NCI-H774 (cell line): Measurements from ENCODE around the gene PBLD.
"Not testable (repeated sequence)": the region's sequence is repeated elsewhere in the genome, so short reads cannot be mapped to it uniquely, and the experiment has no call there.

ENCODE experiments used
- DNase-seq: peaks from one replicate; lab custom pipeline; 2025; lab: John Stamatoyannopoulos, UW

Gene PBLD

DNA sequence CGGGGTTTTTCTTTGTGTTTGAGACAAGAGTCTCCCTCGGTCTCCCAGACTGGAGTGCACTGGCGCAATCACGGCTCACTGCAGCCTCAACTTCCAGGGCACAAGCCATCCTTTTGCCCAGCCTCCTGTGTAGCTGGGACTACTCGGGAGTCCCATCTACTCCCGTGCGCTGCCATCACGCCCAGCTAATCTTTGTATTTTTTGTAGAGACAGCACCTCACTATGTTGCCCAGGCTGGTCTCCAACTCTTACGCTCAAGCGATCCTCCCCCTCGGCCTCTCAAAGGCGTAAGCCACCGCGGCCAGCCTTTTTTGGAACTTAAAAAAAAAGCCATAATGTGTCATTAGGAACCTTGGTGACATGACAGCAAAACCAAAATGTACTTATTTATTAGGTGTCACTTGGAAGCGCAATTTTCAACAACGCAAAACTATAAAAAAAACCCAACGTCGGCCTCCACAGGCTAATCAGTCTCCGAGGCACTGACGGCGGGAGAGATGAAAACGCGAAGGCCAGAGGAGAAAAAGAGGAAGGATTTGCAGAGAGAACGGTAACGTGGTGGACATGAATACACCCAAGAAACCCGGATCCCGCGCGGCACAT is 1.8 kb downstream of the PBLD start:
- peak; percentile 22 for DNase-seq

DNA sequence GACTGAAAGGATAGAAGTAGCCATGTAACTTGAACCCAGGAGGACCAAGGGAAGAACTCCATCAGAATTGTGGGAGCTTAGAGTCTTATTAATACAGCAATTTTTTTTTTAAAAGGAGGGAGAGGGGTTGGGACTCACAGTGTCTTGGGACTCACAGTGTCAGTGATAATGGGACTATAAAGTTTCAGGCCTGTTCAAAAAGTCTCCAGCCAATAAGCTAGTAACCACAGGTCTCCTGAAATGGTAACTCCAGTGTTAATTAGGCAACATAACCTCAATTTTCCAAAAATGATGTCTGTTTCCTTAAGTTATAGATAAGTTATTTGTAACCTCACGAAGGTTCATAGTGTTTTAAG is 3.2 kb downstream of the PBLD start:
- DNase-seq: no peak

DNA sequence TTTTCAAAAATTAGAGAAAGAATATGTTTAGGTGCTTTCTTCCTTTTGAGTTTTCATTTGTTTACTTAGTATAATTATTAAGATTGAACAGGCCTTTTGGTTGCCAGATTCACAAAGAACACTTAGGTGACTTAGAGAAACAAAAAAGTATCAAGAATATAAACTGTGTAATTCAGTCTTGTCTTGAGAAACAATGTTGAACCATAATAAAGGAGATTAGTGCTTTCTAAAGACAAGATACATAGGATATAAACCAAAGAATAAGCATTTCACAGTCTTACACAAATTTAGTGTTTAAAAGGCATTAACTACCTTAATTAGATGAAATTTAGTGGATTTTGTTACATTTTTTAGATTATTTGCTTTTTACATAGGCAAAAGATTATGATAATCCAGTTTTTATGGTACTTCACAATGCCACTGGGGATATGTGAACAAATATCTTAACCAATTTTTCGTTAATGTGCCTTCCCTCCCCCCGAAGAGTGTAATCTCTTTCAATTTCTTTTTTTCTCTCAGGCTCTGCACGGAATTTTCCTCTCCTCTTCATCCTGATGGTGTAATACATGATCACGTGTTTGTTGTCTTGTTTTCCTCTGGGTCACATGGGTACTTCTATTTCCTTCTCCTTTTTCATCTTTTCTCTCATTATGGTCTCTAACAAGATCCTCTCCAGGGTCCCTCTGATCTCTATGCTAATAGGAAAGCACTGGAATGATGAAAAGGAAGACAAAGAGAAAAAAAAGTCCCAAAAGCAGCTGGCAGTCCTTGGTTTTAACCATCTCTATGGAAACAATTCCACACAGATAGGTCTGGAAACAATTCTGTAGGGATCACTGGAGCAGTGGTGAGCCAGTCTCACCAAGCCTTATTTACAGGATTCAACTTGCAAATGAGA is 4.6 kb downstream of the PBLD start:
- peak; percentile 41 for DNase-seq

DNA sequence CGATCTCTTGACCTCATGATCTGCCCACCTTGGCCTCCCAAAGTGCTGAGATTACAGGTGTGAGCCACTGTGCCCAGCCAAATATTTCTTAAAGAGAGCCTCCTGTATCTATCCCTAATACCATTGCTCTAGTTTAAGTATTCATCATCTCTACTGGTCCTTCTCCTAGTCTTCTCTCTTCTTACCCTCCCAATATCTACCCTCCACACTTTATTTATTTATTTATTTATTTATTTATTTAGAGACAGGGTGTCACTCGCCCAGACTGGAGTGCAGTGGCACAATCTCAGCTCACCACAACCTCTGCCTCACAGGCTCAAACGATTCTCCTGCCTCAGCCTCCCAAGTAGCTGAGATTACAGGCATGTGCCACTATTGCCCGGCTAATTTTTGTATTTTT is 8.3 kb downstream of the PBLD start:
- DNase-seq: not testable (repeated sequence)

DNA sequence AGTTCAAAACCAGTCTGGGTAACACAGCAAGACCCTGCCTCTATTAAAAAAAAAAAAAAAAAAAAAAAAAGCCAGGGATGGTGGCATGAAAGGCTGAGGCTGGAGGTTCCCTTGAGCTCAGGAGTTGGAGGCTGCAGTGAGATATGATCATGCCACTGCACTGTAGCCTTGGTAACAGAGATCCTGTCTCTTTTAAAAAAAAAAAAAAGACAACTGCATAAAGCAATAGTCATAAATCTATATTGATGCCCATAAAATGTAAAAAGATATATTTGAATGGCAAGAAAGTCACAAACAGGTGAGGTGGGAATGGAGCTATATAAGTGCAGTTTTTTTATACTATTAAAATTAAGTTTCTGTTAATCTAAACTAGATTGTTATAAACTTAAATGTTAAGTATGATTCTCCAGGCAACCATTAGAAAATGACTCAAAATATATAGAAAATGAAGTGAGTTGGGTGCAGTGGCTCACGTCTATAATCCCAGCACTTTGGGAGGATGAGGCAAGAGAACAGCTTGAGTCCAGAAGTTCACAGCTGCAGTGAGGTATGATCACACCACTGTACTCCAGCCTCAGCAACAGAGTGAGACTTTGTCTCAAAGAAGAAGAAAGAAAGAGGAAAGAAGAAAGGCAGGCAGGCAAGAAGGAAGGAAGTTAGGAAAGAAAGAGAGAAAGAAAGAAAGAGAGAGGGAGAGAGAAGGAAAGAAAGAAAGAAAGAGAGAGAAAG is 14.2 kb downstream of the PBLD start:
- no peak for DNase-seq

DNA sequence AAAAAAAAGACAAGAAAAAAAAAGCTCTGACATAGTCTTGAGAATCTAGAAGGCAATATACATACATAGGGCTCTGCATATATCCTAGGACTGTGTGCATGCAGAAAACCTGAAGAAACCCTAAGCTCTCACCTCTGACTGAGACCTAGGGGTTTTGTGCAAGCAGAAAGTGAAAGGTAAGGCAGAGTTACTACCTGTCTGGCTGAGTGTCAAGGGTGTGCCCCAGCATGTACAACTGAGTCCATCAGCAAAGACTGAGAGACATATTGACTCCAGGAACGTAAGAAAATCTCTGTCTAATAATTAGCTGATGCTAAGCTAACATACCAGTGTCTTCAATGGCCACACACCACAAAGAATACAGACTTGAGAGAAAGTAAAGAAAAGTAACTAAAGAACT is 17.1 kb downstream of the PBLD start:
- no peak for DNase-seq

DNA sequence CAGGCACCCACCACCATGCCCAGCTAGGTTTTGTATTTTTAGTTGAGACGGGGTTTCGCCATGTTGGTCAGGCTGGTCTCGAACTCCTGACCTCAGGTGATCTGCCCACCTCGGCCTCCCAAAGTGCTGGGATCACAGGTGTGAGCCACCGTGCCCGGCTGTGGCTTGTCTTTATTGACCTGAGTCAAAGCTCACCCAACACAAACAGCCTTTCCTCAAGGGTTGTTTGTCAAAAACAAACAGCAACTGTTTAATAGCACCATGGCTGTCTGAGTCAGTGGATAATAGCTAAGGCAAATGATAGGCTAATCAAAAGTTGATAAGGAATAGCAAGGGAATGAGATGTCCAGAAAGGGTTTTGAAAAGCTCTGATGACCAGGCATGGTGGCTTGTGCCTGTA is 17.8 kb downstream of the PBLD start:
- not testable (repeated sequence) for DNase-seq

DNA sequence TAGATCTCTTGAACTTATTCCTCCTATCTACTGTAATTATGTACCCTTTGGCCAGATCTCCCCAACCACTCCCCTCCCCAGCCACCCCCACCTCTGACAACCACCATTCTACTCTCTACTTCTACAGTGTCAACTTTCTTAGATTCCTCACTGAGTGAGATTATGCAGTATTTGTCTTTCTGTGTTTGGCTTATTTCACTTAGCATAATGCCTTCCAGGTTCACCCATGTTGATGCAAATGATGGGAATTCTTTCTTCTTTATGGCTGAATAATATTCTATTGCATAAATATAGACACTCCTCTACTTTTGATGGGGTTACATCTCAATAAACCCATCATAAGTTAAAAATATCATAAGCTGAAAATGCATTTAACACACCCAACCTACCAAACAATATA is 22.2 kb downstream of the PBLD start:
- DNase-seq: no peak

DNA sequence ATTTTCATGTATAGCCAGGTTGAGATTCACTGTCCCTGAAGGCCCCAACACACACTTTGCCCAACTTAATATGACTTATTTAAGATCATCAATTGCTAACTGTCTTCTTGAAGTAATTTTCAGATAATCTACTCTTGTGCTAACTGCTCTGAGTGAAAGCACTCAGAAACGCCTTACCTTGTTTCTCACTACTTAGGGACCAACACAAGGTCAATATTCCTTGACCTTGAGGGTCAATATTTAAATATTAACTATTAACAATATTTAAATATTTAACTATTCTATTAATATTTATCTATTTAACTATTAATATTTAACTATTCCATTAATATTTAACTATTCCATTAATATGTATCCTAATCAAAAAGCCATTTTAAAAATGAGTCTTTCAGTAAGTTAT is 26.9 kb downstream of the PBLD start:
- DNase-seq: no peak

DNA sequence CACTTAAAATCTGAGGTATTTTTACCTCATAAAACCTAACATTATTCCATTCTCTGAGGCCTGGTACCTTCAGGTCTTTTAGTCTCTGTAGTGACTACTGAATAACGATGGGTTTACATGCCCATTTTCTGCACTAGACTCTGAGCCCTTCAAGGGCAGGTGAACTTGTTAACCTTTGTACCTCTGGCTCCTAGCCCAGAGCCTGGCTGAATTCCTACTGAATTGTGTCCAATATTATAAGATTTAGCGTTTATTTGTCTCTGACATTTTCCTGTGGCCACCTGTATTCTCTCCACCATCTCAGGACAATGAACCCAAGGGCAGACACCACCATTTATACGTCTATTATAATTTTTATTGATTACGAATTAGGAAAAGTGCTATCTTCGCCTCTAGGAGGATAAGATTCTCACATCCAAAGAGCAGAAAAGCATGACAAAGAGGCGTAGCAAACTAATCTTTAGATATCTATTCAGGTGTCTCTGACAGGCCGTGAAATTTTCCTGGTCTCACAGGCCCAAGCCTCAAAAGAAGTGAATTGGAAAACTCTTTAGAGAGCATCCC is 28.8 kb downstream of the PBLD start:
- no peak for DNase-seq

DNA sequence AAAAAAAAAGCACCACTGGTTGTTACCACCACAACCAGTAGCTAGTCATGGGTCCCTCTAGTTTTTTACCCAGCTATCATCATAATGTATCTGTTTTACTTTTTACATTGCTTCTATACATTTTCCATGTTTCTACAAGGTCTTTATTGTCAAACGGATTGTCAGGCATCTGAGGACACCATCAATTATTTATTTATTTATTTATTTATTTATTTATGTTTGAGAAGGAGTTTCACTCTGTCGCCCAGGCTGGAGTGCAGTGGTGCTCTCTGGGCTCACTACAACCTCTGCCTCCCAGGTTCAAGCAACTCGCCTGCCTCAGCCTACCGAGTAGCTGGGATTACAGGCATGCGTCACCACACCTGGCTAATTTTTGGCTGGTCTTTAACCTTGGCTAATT is 29.9 kb downstream of the PBLD start:
- no peak for DNase-seq

DNA sequence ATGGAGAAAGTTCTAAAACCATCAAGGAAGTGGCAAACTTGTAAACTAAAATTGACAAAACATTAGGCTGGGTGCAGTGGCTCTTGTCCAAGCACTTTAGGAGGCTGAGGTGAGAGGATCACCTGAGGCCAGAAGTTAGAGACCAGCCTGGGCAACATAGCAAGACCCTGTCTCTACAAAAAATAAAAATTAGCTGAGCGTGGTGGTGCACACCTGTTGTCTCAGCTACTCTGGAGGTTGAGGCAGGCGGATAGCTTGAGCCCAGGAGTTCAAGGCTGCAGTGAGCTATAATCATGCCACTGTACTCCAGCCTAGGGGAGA is 30.3 kb downstream of the PBLD start:
- no peak for DNase-seq

DNA sequence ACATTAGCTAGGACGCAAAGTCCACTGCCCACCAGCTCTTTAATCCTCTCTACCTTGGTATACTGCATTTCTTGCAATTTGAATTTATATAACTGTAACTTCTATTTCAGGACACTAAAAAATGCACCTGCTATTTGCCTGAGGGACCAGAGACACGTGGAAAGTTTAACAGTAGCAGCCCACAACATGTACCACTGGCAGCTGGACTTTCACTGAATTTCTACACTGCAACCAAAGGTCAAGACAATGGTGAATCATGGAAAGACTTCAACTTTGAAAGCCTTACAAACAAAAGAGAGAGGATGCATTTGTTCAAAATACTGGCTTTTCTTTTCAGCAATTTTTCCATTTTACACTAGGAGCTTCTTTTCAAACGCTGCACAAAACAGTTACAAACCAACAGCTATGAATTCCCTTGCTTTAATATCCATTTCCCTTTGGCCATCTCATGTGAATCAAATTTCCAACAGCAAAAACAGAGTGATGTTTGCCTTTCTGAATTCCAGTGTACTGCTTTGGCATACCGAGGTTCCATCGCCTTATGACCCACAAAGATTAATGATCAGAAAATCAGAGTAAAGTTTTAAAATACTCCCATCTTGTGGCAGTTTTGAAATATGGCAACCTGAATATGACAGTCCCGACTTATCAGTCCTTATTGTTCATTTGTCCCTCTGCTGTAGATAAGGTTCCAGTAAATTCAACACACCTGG is 30.8 kb downstream of the PBLD start:
- peak; percentile 31 for DNase-seq

DNA sequence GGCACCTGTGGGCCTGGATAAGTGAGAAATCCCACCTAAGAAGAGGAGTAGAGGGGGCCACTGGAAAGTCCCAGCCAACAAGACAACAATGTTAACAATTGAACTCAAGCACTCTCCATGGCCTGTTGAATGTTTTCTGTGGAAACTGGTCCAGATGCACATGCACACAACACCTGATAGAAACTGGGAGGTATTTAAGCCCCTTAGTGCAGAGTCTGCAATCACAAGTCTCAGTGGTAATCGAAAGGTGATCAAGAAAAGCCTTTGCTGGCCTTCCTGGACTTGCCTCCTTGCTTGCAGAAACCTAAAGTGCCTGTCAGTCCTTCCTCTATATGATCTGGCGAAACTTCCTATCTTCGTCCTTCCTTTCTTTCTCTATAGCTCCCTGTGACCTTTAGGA is 31.4 kb downstream of the PBLD start:
- DNase-seq: no peak

DNA sequence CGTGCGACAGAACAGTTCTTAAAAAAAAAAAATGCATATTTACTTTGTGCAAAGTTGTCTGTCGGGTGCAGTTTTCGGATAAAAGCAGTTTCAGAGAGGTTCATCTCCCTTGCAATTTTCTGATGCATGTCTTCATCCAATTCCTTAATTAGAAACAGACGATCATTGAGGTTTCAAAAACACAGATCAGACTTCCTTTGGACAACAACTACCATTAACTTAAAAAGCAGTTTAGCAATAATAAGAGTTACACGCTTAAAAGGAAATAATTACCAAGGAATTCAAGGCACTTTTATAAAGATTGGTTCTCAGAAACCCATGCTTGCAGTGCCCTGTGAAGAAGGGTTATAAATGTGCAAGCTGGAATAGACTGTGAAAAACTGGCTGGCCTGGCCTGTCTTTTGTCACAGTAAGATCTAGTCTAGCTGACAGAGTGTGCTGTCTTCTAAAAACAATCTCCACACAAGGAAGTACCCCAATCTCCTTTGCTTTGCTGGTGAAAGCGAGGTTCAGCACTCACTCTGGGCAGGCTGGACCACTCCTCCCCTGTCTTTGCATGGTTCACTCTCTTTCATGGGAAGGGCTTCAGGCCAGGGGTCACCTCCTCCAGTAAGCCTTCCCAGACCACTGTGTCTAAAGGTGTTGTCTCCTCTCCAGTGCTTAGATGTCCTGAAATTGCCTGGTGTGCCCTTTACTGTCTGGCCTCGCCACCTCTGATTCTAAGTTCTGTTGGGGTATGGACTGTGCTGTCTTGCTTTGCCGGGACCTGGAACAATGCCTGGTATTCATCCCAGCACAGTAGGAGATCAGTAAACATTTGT is 35.7 kb downstream of the PBLD start:
- DNase-seq: no peak

DNA sequence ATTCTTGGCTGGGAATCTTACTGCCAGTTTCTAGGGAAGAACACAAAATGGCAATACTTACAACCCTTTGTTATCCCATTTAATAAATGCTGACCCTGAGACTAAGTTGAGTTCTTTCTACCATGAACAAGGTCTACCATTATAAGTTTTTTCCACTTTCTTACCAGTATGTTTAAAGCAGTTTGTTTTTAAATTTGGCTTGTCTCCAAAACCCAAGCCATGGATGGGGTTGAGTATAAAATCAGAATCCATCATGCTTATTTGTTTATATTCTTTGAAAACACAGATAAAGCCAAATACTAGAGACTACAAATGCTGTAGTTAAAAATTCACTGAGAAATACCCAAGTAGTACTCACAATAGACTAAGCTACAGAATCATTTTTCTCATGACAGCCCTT is 42.0 kb downstream of the PBLD start:
- DNase-seq: no peak

DNA sequence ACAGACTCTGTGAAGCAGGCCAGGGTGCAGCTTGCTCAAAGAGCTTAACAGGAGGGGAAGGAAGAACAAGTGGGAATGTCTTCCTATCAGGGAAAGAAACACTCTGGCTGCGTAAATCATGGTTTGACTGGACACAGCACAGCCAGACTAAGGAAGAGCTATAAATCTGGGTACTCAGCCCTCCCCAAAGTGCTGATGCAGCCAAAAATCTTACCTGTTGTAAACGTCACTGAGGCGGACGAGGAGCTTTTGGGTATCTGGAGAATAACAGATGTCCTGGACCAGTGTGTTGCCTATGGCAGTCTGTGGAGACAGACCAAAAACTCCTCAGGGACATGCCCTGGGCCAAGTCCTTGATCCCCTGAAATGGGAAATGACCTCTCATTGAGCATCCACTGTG is 44.0 kb downstream of the PBLD start:
- no peak for DNase-seq

DNA sequence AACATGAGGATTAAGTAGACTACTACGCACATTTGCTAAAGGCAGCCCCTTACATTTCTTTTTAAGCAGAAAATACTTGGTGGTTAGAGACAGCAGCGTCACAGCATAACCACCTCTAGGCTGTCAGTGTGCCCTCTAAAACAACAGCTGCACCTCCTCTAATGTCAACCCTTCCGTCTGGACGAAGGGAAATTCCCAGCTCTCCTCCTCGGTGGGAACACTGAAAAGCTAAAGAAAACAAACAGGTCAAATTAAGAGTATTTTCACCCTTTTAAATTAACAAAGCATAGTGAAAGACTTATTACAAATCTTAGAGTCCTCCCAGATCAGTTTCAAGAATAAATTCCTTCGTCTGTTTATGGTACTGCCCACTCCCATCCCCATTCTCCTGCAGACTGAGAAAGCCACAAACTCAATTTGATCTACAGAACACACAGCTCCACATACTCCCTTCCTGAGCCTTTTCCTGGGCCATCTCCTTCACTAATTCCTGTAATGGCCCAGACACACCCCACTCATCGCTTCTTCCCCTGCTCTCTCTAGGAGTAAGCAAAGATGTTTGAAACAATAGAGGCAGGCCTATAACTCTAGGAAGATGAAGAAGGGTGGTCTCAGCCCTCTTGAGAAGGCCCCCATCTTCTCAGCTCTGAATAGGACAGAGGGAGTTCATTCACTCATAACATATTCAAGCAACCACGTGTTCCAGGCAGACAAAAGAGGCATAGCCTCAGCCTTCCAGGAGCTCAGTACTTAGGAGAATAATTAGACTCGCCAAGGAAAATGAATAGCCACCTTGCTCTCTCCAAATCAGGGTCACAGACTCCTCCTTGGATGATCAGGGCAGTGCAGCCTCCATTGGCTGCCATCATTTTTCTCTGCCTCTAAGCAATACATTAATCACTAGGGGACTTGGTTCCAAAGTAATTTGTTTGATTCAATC is 48.4 kb downstream of the PBLD start:
- no peak for DNase-seq

DNA sequence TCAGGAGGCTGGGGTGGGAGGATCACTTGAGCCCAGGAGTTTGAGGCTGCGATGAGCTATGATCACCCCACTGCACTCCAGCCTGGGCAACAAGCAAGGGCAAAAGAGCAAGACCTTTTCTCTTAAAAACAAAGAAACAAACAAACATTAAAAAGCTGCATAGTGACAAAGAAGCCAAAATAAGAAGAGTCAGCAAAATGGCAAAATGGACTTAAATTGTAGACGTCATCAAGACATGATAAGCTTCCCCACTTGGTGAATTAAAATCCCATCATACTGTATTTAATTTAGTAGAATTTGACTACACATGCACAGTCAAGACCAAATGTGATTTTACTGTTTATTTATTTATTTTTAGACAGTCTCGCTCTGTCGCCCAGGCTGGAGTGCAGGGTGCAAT is 52.0 kb downstream of the PBLD start:
- DNase-seq: no peak
